Fibroblast of peridontal ligament (primary cell): ENCODE data around the gene CENPN.

Source experiments
- DNase-seq: peaks from one replicate; pipeline ENCODE4 v3.0.0-alpha.2; 2010; ENCODE audit errors: extremely low read depth

Gene CENPN

DNA sequence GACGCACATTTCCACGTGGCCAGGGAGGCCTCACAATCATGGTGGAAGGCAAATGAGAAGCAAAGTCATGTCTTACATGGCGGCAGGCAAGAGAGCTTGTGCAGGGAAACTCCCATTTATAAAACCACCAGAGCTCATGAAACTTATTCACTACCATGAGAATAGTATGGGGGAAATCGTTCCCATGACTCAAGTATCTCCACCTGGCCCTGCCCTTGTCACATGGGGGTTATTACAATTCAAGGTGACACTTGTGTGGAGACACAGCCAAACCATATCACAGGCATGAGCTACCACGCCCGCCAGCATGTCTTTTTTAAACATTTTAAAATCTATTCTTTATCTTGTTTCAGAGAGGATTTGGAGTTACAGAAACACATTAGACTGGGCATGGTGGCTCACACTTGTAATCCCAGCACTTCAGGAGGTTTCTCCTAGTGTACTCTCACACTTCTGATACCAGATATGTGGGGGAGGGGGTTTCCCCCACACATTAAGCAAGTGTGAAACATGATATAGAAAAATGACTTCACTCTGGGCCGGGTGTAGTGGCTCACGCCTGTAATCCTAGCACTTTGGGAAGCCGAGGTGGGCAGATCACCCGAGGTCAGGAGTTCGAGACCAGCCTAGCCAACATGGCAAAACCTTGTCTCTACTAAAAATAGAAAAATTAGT lies 23.1 kb downstream of the CENPN start:
- no peak for DNase-seq

DNA sequence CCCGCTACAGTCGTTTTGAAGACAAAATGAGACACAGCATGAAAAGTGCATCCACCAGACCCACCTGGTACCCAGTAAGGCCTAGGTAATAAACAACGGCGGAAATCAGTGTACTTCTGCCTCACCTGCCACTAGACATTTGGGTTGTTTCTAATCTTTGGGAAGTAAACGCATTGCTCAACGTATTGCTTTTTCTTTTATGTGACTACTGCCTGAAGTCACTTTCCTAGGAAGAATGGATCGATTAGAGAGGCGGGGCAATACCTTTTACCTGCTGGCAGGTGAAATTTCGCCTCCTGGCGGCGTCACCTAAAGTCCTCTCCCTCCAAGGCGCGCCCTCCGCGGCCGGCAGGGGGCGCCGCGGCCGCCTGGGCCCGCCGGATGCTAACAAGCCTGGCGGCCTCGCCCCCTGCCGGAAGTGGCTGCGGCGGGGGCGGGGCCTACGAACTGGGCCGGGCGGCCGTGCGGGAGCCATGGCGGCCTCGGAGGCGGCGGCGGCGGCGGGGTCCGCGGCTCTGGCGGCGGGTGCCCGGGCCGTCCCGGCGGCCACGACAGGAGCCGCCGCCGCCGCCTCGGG lies 28.5 kb downstream of the CENPN start, which contains the start of gene ATMIN:
Gene ATMIN, plus strand, starts transcription at position 445 of the 577 bp plus-strand sequence. Its CDS starts 29 bp downstream, at position 474.
- peak; percentile 66 for DNase-seq

DNA sequence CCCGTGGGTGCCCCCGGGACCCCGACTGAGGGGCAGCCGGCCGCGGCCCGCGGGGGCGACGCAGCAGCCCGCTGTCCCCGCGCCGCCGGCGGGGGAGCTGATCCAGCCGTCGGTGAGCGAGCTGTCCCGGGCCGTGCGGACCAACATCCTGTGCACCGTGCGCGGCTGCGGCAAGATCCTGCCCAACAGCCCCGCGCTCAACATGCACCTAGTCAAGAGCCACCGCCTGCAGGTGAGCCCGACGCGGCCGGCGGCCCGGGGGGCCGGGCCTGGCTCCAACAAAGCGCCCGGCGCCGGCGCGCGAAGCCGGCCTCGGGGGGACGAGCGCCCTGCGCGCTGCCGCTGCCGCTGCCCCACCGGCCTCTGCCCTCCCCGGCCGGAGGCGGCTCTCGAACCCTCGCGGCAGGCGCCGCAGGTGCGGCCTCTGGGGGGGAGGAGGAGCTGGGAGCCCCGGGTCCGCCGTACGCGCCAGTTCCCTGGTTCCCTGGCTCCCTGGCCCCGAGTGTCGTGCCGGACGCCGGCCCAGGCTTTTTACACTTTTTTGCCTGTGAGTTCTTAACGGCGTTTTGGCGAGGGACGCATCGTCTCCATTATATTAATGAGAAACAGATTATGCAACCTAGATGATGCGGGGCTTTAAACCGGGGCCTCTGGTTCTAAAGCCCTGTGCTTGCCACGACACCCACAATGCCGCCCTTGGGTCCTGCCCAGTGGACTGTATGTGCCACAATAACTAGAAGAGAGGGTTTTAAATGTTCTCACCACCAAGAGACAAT lies 29.1 kb downstream of the CENPN start:
- peak; percentile 37 for DNase-seq

DNA sequence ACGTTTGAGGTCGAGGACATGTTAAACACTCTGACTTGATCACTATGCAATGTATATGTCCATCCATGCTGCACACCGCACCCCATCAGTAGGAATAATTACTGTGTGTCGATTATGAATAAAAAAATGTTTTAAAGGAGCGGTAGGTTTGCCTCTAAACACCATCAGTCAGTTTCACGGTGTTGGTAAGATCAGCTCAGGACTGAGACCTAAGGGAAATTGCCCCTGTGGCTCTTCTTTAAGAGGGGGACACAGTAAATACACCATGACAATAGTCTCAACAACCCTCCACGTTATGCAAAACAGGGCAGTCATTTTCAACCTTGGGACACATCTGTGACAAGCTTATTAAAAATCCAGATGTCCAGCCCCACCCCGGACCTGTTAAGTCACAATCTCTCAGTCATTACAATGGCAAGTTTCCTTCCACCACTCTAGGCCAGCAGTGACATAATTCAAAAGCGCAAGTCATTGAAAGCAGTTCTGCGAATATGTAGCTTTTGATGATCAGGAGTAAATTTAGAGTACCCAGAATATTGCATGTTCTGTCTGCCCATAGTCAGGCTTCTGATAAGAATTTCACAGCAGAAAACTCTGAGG lies 29.8 kb downstream of the CENPN start:
- no peak for DNase-seq

DNA sequence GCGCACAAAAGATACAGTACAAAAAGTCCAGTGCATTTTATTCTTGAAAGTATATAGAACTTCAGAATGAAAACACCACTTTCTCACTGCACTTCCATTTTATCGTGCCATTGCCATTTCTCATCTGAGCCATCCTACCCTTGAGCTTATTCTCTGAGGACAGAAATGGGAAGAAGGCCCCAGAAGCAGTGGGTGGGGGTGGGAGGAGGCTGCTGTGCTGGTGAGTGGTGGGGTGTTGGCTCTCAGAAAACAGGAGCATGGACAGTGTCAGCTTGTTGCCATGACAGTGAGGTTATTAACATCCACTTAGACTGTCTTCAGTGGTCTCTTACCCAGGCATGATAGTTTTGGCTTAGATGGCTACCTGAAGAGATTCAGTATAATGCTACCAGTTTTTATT lies 33.1 kb downstream of the CENPN start:
- DNase-seq = no peak

DNA sequence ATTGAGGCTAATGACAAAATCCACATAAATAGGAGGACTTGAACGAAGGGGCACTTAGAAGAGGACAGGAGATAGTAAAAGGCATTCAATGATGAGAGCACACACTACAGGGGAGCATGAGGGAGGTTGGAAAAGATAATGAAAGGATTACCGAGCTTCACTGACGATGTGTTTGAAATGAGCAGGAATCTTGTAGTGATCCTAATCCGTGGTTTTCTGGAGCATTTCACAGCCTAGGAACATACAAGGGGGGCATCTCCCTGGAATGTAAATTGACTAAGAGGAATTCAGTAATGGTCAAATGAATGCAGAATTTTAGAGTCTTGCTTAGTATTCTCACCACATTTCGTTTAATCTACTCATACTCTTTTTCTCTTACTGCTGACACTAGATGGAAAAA lies 33.8 kb downstream of the CENPN start:
- DNase-seq = peak; percentile 24

DNA sequence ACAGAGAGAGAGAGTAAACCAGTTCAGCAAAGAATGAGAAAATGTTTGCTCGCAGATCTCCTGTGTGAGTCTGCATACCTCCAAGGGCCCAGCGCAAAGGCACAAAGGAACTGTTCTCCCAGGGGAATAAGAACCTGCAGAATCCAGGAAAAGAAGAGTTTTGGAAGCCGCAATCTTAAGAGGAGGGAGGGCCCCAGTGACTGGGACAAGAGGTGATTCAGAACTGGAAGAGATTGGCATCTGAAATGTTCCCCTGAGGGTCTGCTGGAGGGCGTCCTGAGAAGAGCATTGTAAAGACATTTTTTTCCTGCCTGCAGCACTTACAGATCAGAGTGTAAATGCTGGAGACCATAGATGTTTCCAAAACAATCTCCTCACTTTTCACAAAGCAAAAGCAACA lies 34.7 kb downstream of the CENPN start:
- DNase-seq = no peak

DNA sequence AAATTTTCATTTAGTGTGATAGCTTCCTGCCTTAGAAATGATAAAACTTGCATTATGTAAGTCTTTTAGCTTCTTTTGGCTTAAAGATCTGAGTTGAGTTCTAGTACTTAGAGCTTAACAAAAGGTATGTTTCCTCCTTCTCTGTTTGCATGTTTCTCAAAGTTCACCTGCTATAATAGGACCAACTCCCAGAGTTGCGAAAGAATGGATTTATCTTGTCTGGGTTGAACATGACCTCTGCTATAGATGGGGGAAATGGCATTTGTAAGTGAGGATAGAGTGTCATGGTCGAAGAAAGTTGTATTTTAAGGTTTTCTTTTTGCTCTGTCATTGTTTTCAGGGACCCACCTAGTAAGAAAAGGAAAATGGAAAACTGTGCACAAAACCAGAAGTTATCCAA lies 35.8 kb downstream of the CENPN start:
- no peak for DNase-seq

DNA sequence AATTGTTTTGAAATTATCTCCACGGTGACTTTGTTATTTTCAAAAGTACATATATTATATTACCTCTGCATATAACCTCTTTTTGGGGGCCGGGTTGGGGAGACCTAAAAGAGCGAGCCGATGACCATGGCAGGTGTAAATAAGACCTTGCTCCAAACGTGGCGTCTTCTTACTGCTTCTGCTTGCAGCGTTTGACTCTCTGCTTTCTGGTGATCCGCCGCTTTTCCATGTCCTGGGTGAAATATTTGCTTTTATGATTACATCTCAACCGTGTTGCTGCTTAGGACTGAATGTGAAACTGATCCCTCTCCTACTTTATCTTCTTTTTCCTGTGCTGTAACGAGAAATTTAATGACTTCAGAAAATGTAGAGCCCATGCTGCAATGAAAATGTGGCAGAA lies 46.7 kb downstream of the CENPN start:
- DNase-seq = no peak

DNA sequence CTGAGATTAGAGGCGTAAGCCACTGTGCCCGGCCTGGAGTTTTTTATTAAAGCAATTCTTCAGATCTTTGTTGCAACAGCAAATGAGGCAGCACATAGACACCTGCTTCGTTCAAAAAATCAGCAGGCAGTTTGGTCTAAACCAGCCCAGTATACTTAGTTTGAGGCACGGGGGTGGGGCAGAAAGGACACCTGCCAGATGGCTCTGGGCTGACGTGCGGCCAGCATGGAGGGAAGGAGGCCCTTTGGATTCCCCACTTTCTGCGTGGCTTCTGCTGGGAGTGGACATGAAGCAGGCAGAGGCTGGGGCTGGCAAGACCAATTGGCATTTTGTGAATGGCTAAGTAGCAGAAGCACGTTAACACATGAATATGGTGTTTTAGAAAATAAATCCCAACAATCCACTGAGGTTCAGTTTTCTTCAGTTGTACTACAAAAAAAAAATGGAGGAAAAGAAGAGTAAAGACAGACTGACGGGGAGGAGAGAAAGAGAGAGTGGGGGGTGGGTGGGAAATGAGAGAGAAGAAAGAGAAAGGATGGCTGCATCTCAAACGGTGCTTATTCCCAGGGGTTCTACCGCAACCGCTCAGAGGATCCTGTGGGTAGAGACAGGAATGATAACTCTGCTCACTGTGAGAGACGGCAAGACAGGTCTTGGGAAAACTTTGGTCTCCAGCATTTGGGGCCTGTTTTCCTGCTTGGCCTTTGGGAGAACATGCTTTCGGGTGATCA lies 53.7 kb downstream of the CENPN start:
- DNase-seq = no peak

DNA sequence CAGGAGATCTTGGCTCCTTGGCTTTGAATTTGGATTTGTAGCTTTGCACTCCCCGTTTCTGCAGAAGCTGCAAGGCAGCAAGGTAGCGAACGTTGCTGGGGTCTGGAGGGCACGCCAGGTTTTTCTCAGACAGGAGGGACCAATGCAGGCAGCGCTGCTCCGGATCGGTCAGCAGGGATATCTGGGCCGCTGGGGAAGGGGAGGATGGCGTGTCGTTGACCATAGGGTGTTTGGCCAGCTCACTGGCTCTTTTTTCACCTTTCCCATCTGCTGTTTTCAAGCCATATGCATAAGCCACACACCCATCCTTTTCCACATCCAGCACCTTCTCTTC lies 54.3 kb downstream of the CENPN start:
- no peak for DNase-seq

DNA sequence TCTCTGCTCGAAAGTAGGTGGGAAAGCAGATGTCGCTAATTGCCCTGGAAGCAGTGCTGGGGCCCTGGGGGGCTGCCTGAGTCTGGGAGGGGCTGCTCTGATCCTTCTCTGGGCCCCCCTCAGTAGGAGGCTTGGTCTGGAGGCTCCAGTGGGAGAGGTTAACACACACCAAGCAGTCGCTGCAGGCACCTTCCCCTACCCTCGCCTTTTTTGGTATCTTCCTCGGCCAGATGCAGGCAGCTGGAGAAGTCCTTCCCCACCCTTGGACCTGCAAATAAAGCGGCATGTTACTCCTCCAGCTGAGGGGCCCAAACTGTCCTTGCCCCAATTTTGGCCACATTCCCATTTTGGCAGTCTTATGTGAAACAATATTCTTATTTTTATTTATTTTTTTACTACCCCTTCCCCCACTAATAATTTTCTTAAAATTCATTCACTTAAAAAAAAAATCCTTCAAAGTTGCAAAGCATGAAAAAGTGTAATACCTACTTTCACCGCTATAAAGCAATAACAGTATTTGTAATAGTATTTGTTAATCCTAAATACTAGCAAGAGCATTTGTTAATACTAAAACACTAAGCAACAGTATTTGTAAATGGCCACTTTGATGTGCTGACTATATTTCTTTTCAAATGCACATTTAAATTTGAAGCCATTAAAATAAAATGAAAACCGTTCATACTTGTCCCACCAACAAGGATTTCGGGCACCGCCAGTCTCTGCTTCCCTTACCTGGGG lies 55.0 kb downstream of the CENPN start:
- DNase-seq = no peak

DNA sequence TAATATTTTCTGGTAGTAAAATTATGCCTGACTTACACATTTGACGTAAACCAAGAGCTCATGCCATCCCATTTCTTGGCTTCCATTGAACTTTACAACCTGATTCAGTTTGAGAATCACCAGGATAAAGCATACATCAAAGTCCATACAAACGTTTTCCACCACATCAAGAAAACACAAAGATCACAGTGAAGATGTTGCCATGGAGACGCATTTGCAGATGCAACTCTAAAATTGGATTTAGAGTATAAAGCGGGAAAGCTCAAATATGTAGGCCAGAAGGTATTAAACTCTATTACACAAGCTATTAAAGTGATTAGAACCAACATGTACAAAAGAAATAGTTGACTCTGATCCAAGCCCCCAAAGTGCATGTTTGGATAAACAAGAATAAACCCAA lies 59.7 kb downstream of the CENPN start:
- DNase-seq = no peak

DNA sequence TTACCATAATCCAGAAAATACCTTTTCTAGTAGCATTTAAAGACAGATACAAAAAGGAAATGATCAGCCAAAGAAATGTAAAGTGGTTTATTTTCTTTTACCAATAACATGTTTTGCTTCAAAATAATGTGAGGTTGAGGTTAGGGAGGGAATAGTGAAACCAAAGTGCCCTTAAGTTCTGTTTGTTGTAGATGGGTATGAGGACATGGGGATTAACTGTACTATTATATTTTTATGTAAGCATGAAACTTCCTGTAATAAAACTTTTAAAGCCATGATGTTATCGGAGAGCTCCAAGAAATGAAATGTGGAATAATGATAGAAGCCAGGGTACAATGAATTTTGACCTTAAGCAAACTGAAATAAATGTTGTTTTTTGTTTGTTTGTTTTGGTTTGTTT lies 60.2 kb downstream of the CENPN start:
- DNase-seq = no peak

DNA sequence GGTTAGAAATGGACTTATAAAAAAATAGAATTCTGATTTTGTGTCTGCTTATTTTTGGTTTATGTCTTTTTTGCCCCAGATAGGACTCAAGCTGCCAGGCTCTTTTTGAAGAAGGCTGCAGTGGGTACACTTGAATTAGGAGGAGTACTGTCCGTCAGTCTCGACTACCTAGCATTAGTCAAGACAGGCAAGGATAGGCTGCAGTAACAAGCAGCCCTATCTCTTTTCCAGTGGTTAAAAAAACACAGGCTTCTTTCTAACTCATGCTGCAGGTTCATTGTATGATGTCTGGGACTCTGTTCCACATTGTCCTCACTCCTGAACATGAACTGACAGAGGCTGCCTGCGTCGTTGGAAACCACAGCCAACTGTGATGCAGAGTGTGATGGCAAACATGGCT lies 62.0 kb downstream of the CENPN start:
- no peak for DNase-seq

DNA sequence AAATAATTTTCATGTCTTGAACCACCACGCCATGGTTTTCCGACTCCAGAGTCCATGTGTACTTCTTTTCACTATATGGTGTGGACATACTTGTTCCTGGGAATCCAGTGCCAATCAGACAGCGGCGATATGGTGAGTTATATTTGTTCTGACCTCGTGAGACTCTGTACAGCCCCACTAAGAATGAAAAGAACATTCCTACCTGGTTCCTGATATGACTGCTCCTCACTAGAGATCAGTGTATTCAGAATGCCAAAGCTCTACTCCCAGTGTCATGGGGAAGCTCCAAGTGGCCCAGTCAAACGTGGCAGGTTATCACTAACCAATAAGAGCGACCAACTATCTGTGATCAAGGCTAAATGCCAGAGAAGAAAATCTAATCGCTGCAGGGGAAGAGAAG lies 64.0 kb downstream of the CENPN start:
- no peak for DNase-seq

DNA sequence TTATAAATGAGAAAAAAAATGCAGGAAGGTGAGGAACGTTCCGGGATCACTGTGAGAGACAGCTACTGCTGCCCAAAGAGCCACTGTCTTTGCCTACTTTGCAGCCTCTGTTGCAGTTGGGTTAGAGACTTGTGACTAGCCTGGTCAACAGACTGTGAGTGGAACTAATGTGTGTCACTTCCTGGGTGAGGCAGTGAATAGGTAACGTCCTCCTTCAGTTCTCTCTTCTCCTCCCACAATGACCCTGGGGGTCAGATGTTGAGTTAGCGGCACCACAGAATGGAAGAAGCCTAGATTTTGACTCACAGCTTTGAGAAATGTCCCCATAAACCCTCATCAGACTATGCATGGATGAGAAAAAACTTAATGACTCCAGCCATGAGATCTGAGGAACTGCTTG lies 64.8 kb downstream of the CENPN start:
- no peak for DNase-seq

DNA sequence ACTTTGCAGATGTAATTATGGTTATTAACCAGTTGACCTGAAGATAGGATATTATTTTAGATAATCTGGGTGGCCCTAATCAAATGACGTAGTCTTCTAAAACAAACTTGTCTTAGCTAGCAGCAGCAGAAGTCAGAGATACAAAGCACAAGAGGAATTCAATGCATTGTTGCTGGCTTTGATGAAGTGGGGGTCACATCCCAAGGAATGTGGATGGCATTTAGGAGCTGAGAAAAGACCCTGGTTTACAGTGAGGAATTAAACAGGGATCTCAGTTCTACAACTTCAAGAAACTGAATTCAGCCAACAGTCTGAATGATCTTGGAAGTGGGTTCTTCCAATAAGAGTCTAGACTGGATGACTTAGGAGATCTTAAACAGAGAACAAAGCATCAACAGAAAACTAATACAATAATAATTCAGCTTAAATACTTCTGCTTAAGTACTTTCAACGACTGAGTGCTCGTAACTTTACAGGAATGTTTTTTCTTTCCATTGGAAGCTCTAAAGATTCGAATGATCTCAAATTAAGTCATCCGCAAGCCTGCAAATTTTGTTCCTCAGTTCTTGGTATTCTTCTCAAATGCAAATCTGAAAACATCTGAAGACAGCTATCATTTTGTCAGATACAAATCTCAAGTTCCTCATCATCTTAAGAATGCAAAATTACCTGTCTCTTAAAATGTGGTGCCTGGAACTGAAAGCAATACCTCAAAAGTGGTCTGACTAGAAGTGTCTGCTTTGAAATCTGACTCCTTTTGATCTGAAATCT lies 66.7 kb downstream of the CENPN start:
- DNase-seq = no peak

DNA sequence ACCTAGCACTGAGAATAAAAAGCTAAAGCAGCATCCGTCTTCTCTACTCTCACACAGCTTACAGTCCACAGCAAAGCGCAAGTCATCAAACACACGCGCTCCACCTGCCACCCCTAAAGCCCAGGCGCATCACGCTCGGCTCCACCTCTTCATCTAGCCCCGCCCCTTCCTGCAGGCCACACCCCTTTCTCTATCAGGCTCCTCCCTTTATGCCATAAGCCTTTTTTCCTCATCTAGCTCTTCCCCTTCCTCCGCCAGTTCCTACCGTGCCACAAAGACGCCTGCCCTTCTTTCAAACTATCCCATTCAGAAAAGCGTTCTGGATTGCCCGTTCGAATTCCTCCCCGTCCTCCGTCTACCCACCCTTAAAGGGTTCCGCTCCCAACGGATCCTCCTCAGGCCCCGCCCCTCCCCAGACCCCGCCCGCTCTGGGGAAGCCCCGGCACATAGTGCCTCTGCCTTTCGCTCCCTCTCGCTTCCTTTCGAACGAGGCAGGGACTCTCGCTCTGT lies 69.6 kb downstream of the CENPN start:
- peak; percentile 78 for DNase-seq
